ENCODE results near the gene DAB1. TPM values are rescaled to one million over a fixed set of nuclear protein-coding genes. Genes with fewer than 3 reads are reported as not detected.

DAB1 gene
- polyA plus RNA-seq, 3 donors, result not detected

DNA sequence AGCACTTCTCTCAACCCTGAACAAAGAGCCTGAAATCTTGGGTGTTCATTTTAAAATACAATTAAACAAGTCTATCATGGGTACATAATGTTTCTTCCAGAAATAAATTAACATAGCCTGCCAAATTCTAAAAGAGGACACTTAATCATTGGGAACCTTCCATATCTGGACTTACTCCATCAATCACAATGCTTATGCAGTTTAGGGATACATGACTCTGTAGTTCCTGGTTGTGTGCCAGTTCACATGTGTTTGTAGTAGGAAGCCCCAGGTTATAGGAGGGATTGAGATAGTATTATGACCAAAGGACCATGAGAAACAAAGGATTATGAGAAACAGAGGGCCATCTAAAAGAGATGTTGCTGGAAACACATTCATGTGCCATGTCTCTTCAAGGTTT, 19.1 kb upstream of the DAB1 start:
- DNase-seq, result no peak
- H3K4me1 Mint-ChIP-seq, result no peaks in the 10 kb centered on the region

DNA sequence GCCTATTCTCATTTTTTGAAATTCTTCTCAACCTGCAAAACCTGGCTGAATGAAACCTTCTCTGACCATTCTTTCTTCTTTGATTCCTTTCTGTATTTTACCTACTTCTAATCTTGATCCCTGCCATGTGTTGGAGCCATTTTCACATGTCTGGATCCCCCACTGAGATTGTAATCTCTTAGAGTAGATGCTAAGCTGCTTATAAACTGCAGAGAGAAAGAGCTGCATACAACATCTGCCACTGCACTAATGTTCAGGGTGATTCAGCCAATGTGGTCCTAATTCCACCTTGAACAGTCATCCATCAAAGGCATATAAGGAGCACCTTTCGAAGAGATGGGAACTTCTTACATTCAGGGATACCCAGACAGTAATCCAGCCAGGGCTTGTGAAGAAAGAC, 16.2 kb upstream of the DAB1 start:
- TF ChIP-seq CTCF (IDR thresholded peaks at IDR 0.05), result no peak
- intact Hi-C loops (cut with micrococcal nuclease), result no loop called here
- no peak for DNase-seq
- Histone ChIP-seq H3K4me1 (ENCODE audit: control insufficient read depth in 1 of 2, insufficient read depth in 2 of 2, low read length in 2 of 2) (no peaks in the 10 kb centered on the region), H3K36me3 (replicated peaks in 1 of 2; ENCODE audit: control insufficient read depth in 1 of 2, insufficient read depth in 2 of 2, low read length in 2 of 2) (no peaks in the 10 kb centered on the region), H3K27me3 (ENCODE audit: control insufficient read depth in 2 of 2, insufficient read depth in 2 of 2, low read length in 2 of 2) (no peaks in the 10 kb centered on the region), H4K20me1 (ENCODE audit: insufficient read depth, low read length) (no peaks in the 10 kb centered on the region), H2AFZ (ENCODE audit: insufficient read depth, low read depth, low read length, poor library complexity, severe bottlenecking) (no peak overlapping the region), H3K9me3 (replicated peaks in 1 of 2; ENCODE audit: control insufficient read depth in 1 of 2, insufficient read depth in 1 of 2, low read length in 2 of 2) (no peaks in the 10 kb centered on the region), H3K4me3 (replicated peaks in 1 of 3; ENCODE audit: low read depth in 2 of 3, low read length in 3 of 3) (no peak overlapping the region), H3K79me2 (ENCODE audit: insufficient read depth, low read length) (no peaks in the 10 kb centered on the region), H3K9ac (ENCODE audit: insufficient read depth, low read length, poor library complexity, severe bottlenecking) (no peak overlapping the region), H3K27ac (ENCODE audit: low read depth in 1 of 2, low read length in 2 of 2) (no peak overlapping the region), H3K4me2 (replicated peaks; ENCODE audit: extremely low read depth, low read length, poor library complexity, severe bottlenecking) (no peak overlapping the region)
- no peaks in the 10 kb centered on the region for H3K36me3 Mint-ChIP-seq
- peaks cover 0 to 3% (median 2%) of the 10 kb centered on the region in 3 donors for H3K27me3 Mint-ChIP-seq (ENCODE audit: low read depth in 3 of 3)
- peaks cover 0 to 4% (median 2%) of the 10 kb centered on the region in 7 donors for H3K9me3 Mint-ChIP-seq
- no peak overlapping the region for H3K4me3 Mint-ChIP-seq
- no CpG with 5 or more reads among the region's 1 CpG for WGBS (ENCODE audit: insufficient coverage)
- H3K4me1 Mint-ChIP-seq, result no peaks in the 10 kb centered on the region
- H3K27ac Mint-ChIP-seq, result no peak overlapping the region

More for the DNA sequence above, 19.1 kb upstream of the DAB1 start:
- intact Hi-C loops (cut with micrococcal nuclease), result no loop called here
- Mint-ChIP-seq H3K4me3 (no peak overlapping the region), H3K27me3 (ENCODE audit: low read depth in 3 of 3) (no peaks in the 10 kb centered on the region), H3K36me3 (no peaks in the 10 kb centered on the region), H3K9me3 (peaks cover 1 to 6% (median 3%) of the 10 kb centered on the region in 7 donors), H3K27ac (no peak overlapping the region)
- no peaks in the 10 kb centered on the region for H3K4me1 ChIP-seq (ENCODE audit: control insufficient read depth in 1 of 2, insufficient read depth in 2 of 2, low read length in 2 of 2)
- no peaks in the 10 kb centered on the region for H3K27me3 ChIP-seq (ENCODE audit: control insufficient read depth in 2 of 2, insufficient read depth in 2 of 2, low read length in 2 of 2)
- no peak overlapping the region for H3K4me2 ChIP-seq (replicated peaks; ENCODE audit: extremely low read depth, low read length, poor library complexity, severe bottlenecking)
- no peak overlapping the region for H3K9ac ChIP-seq (ENCODE audit: insufficient read depth, low read length, poor library complexity, severe bottlenecking)
- H3K4me3 ChIP-seq (replicated peaks in 1 of 3; ENCODE audit: low read depth in 2 of 3, low read length in 3 of 3), result no peak overlapping the region
- H3K36me3 ChIP-seq (replicated peaks in 1 of 2; ENCODE audit: control insufficient read depth in 1 of 2, insufficient read depth in 2 of 2, low read length in 2 of 2), result no peaks in the 10 kb centered on the region
- no peak overlapping the region for H3K27ac ChIP-seq (ENCODE audit: low read depth in 1 of 2, low read length in 2 of 2)
- H3K9me3 ChIP-seq (replicated peaks in 1 of 2; ENCODE audit: control insufficient read depth in 1 of 2, insufficient read depth in 1 of 2, low read length in 2 of 2), result no peaks in the 10 kb centered on the region
- no peaks in the 10 kb centered on the region for H3K79me2 ChIP-seq (ENCODE audit: insufficient read depth, low read length)
- H4K20me1 ChIP-seq (ENCODE audit: insufficient read depth, low read length), result no peaks in the 10 kb centered on the region
- no peak for TF ChIP-seq CTCF (IDR thresholded peaks at IDR 0.05)
- no peak overlapping the region for H2AFZ ChIP-seq (ENCODE audit: insufficient read depth, low read depth, low read length, poor library complexity, severe bottlenecking)

Data from CD14-positive monocyte (primary cell).